ENCODE measurements around the gene ARSK. TPM values are rescaled to one million over a fixed set of nuclear protein-coding genes. Genes with fewer than 3 reads are reported as not detected.

The ARSK gene
- total RNA-seq, 1 experiment from 2014 or later = 5.6 TPM

DNA sequence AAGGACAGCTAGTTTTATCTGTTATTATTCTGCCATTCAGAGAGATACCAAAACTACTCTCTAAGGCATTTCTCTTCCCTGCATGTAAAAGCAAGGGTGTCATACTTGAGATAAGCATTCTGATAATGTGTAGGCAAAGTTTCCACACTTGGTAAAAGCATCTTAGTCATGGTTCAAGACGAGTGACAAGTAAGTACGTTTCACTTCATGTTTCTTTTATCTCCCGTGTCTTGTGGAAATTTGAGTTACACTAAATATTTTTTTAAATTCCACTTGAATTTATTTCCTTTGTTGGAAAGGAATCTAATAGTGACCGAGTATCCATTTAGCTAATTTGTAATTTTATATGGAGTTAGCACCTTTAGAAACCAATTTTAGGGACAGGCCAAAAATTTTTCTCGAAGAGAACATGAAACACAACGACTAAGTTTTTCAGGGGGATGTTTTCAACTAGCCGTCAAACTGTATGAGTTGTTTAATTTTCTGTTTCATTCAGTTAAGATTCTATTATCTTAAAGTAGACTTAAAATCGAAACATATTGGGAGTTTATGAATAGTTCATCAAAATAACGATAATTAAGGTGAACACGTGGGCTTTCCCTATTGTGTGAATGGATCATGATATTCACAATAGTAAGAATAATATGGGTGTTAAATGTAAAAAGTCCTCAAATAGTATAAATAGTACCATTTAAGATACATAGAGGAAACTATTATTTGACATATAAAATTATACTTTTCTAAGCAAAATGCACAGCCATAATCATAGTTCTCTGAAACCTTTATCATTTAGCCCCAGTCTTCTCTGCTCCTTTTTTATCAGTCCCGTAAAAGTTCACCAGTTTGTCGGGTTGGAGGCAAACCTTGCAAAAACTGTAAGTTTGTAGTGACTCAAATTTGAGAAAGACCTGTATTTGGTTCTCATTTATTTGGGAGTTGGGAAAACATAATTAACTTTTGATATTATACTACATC lies 93.3 kb downstream of the ARSK start:
- Histone ChIP-seq H3K4me1 (ENCODE audit: low read length) (peaks cover 30% of the 10 kb centered on the region), H3K4me3 (ENCODE audit: low read length) (peak overlapping the region; percentile 76), H3K4me2 (ENCODE audit: low read depth, low read length, poor library complexity, severe bottlenecking) (peak overlapping the region; percentile 92), H3K9ac (ENCODE audit: low read length) (peak overlapping the region; percentile 76), H3K9me3 (ENCODE audit: low read length) (no peaks in the 10 kb centered on the region), H3K79me2 (ENCODE audit: low read length) (no peaks in the 10 kb centered on the region), H3K36me3 (ENCODE audit: insufficient read depth, low read length) (no peaks in the 10 kb centered on the region), H3K27ac (ENCODE audit: low read length) (no peak overlapping the region), H4K20me1 (ENCODE audit: insufficient read depth, low read depth, low read length) (no peaks in the 10 kb centered on the region), H3K9me2 (replicated peaks; ENCODE audit: insufficient read depth, low read length) (no peaks in the 10 kb centered on the region), H2AFZ (ENCODE audit: low read length) (peak overlapping the region; percentile 81; the same call in 1 of the 2 replicates), H3K27me3 (ENCODE audit: low read length) (no peaks in the 10 kb centered on the region)
- DNase-seq = peak; percentile 48

DNA sequence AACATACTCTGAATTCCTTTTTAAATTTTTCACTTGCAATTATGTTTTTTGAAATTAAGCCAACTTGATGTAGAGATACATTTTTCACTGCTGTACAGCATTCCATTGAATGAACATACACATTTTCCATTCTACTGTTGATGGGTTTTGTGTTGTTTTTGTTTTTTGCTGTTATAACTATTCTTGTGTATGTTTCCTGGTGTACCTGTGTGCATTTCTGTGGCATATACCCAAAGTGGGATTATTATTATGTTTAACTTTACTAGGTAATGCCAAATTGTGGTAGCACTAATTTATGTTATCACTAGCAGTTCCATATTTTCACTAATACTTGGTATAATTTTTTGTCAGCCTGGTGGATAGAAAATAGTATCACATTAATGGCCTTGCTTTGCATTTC lies 94.4 kb downstream of the ARSK start:
- H3K9ac ChIP-seq (ENCODE audit: low read length) = no peak overlapping the region
- no peak overlapping the region for H3K4me2 ChIP-seq (ENCODE audit: low read depth, low read length, poor library complexity, severe bottlenecking)
- H3K9me3 ChIP-seq (ENCODE audit: low read length) = no peaks in the 10 kb centered on the region
- peaks cover 26% of the 10 kb centered on the region for H3K4me1 ChIP-seq (ENCODE audit: low read length)
- no peaks in the 10 kb centered on the region for H3K9me2 ChIP-seq (replicated peaks; ENCODE audit: insufficient read depth, low read length)
- no peaks in the 10 kb centered on the region for H3K79me2 ChIP-seq (ENCODE audit: low read length)
- H3K27ac ChIP-seq (ENCODE audit: low read length) = no peak overlapping the region
- H4K20me1 ChIP-seq (ENCODE audit: insufficient read depth, low read depth, low read length) = no peaks in the 10 kb centered on the region
- DNase-seq = no peak
- no peaks in the 10 kb centered on the region for H3K27me3 ChIP-seq (ENCODE audit: low read length)
- H2AFZ ChIP-seq (ENCODE audit: low read length) = no peak overlapping the region
- no peaks in the 10 kb centered on the region for H3K36me3 ChIP-seq (ENCODE audit: insufficient read depth, low read length)
- no peak overlapping the region for H3K4me3 ChIP-seq (ENCODE audit: low read length)

DNA sequence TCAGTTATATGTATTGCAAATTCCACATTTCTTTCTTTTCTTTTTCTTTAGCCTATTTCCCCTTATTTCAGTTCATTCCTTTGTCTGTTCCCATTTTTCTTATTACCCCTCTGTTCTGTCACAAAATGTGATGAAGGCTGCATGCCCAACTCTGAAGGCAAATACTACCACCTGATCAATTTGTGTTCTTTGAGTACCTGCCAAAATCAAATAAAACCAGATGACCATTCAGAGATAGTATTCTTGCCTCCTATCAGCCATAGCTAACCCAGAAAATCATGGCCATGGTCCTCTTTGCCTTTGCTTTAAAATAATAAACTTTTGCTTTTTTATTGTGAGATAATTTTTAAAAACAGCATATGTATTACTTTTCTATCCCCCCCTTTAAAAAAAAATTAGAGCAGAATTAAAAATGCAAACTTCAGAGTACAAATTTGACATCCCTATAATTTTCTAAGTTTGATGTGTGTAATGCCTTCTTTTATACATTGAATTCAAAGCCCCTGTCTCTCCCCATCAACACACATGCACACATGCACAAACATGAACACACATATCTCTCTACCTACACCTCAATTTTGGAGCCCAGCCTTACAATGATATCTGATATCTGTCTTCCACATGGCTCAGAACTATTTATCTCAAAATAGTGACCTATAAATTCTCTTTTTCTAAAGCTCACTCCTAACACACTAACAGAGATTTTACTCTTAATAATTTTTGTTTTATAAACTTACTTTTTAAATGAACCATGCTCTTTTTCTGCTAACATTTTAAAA lies 95.1 kb downstream of the ARSK start:
- no peak for DNase-seq
- peaks cover 23% of the 10 kb centered on the region for H3K4me1 ChIP-seq (ENCODE audit: low read length)
- no peaks in the 10 kb centered on the region for H4K20me1 ChIP-seq (ENCODE audit: insufficient read depth, low read depth, low read length)
- H2AFZ ChIP-seq (ENCODE audit: low read length) = no peak overlapping the region
- H3K27ac ChIP-seq (ENCODE audit: low read length) = no peak overlapping the region
- no peaks in the 10 kb centered on the region for H3K79me2 ChIP-seq (ENCODE audit: low read length)
- no peak overlapping the region for H3K4me2 ChIP-seq (ENCODE audit: low read depth, low read length, poor library complexity, severe bottlenecking)
- H3K4me3 ChIP-seq (ENCODE audit: low read length) = no peak overlapping the region
- H3K36me3 ChIP-seq (ENCODE audit: insufficient read depth, low read length) = no peaks in the 10 kb centered on the region
- H3K9me3 ChIP-seq (ENCODE audit: low read length) = no peaks in the 10 kb centered on the region
- H3K9me2 ChIP-seq (replicated peaks; ENCODE audit: insufficient read depth, low read length) = no peaks in the 10 kb centered on the region
- H3K27me3 ChIP-seq (ENCODE audit: low read length) = no peaks in the 10 kb centered on the region
- no peak overlapping the region for H3K9ac ChIP-seq (ENCODE audit: low read length)

DNA sequence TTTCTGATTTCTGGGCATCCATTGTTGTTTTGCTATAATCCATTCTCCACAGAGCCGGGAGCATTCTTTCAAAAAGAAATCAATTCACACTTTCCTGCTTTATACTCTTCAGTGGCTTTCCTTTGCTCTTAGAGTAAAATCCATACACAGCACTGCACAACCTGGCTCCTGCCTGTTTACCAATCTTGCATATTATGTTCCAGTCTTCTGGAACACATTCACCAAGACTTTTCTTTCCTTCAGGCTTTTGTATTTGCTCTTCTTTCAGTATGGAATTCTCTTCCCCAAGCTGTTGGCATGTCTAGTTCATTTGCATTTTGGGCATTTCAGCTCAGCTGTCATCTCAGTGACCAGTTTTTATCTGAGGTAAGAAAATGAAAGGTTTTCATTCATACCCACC lies 97.9 kb downstream of the ARSK start:
- Histone ChIP-seq H3K27ac (ENCODE audit: low read length) (no peak overlapping the region), H3K9me2 (replicated peaks; ENCODE audit: insufficient read depth, low read length) (no peaks in the 10 kb centered on the region), H3K9me3 (ENCODE audit: low read length) (no peaks in the 10 kb centered on the region), H3K27me3 (ENCODE audit: low read length) (no peaks in the 10 kb centered on the region), H3K4me1 (ENCODE audit: low read length) (peaks cover 21% of the 10 kb centered on the region), H4K20me1 (ENCODE audit: insufficient read depth, low read depth, low read length) (no peaks in the 10 kb centered on the region), H3K4me2 (ENCODE audit: low read depth, low read length, poor library complexity, severe bottlenecking) (no peak overlapping the region), H3K36me3 (ENCODE audit: insufficient read depth, low read length) (no peaks in the 10 kb centered on the region), H3K4me3 (ENCODE audit: low read length) (no peak overlapping the region), H3K79me2 (ENCODE audit: low read length) (no peaks in the 10 kb centered on the region), H2AFZ (ENCODE audit: low read length) (no peak overlapping the region), H3K9ac (ENCODE audit: low read length) (no peak overlapping the region)
- DNase-seq = no peak

DNA sequence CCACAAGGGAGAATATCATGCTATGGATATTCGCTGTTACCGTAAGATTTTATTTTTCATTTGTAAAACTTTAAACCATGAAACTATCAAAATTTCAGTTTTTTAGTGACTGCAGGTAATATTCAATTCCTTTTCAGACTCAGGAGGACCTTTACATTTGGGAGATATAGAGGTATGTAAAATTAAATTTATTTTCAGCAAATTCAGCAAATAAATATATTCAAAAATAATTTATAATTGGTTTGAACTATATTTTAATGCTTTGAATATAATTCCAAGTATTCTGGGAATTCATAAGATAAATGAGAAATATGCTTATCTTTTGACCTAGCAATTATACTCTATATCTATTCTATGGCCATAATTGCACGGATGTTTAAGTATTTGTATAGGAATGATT lies 99.3 kb downstream of the ARSK start:
- H3K27me3 ChIP-seq (ENCODE audit: low read length) = no peaks in the 10 kb centered on the region

More for the DNA sequence above, 99.3 kb downstream of the ARSK start:
- no peaks in the 10 kb centered on the region for H3K36me3 ChIP-seq (ENCODE audit: insufficient read depth, low read length)
- H3K9me2 ChIP-seq (replicated peaks; ENCODE audit: insufficient read depth, low read length) = no peaks in the 10 kb centered on the region
- peaks cover 17% of the 10 kb centered on the region for H3K4me1 ChIP-seq (ENCODE audit: low read length)
- no peak overlapping the region for H2AFZ ChIP-seq (ENCODE audit: low read length)
- DNase-seq = no peak
- no peak overlapping the region for H3K27ac ChIP-seq (ENCODE audit: low read length)
- H3K9me3 ChIP-seq (ENCODE audit: low read length) = no peaks in the 10 kb centered on the region
- no peaks in the 10 kb centered on the region for H3K79me2 ChIP-seq (ENCODE audit: low read length)
- H4K20me1 ChIP-seq (ENCODE audit: insufficient read depth, low read depth, low read length) = no peaks in the 10 kb centered on the region
- no peak overlapping the region for H3K9ac ChIP-seq (ENCODE audit: low read length)
- H3K4me2 ChIP-seq (ENCODE audit: low read depth, low read length, poor library complexity, severe bottlenecking) = no peak overlapping the region
- no peak overlapping the region for H3K4me3 ChIP-seq (ENCODE audit: low read length)

Small RNA genes lying within 50 kb of the gene (small RNA-seq; reads per million reads assigned to genes)
- not detected for gene RNU6-308P

Other genes starting within 250 kb of the ARSK start
- not detected in 2 replicates for gene FAM81B, start 163.7 kb upstream of the ARSK start, total RNA-seq (2014; rRNA removed; shearing (Covaris generic); ENCODE audit: low replicate concordance)
- 58.6 and 118 TPM in 2 replicates for gene SKIC3, start 124 bp upstream of the ARSK start, total RNA-seq (2014; rRNA removed; shearing (Covaris generic); ENCODE audit: low replicate concordance)
- 0.34 and 0.51 TPM in 2 replicates for gene GPR150, start 65.0 kb downstream of the ARSK start, total RNA-seq (2014; rRNA removed; shearing (Covaris generic); ENCODE audit: low replicate concordance)
- 6.2 and 6.8 TPM in 2 replicates for gene RFESD, start 91.7 kb downstream of the ARSK start, total RNA-seq (2014; rRNA removed; shearing (Covaris generic); ENCODE audit: low replicate concordance)
- gene SPATA9, start 127.9 kb downstream of the ARSK start, total RNA-seq (2014; rRNA removed; shearing (Covaris generic); ENCODE audit: low replicate concordance) = not detected in 2 replicates
- gene RHOBTB3, start 176.2 kb downstream of the ARSK start, total RNA-seq (2014; rRNA removed; shearing (Covaris generic); ENCODE audit: low replicate concordance) = 0.97 and 1.5 TPM in 2 replicates

All from Karpas-422 (cell line).